Subcutaneous abdominal adipose tissue (tissue), 5 donors: Measurements from ENCODE around the gene TBC1D2.
A peak's percentile ranks its signal among the peaks of the same experiment; 100 is the strongest.

Source experiments
- H3K27ac ChIP-seq: one replicate; pipeline ENCODE4 v1.7.0; 2013; ENCODE audit warnings: low read depth, mild to moderate bottlenecking, inconsistent platforms, low read length, moderate library complexity
- H3K27me3 ChIP-seq, 5 donors: one replicate each; pipeline ENCODE4 v1.7.0; 2013; ENCODE audit warnings: low read length in 5 of 5, inconsistent platforms in 1 of 5; ENCODE audit not compliant: control insufficient read depth in 5 of 5, insufficient read depth in 4 of 5
- H3K36me3 ChIP-seq, 5 donors: one replicate each; pipeline ENCODE4 v1.7.0; 2013; ENCODE audit warnings: low read length in 5 of 5; ENCODE audit not compliant: control insufficient read depth in 5 of 5, insufficient read depth in 5 of 5
- H3K4me1 ChIP-seq, 5 donors: one replicate each; pipeline ENCODE4 v1.7.0; 2013; ENCODE audit warnings: low read length in 5 of 5, mild to moderate bottlenecking in 3 of 5, moderate library complexity in 1 of 5; ENCODE audit not compliant: control insufficient read depth in 5 of 5, insufficient read depth in 5 of 5
- H3K4me3 ChIP-seq, 5 donors: one replicate each; pipeline ENCODE4 v1.7.0; 2013; ENCODE audit warnings: low read length in 5 of 5, low read depth in 1 of 5
- H3K9ac ChIP-seq, 5 donors: one replicate each; pipeline ENCODE4 v1.7.0; 2013; ENCODE audit warnings: low read length in 5 of 5, mild to moderate bottlenecking in 4 of 5, moderate library complexity in 3 of 5
- H3K9me3 ChIP-seq, 5 donors: one replicate each; pipeline ENCODE4 v1.7.0; 2013; ENCODE audit warnings: low read length in 5 of 5; ENCODE audit not compliant: control insufficient read depth in 5 of 5
- donor health status: healthy.
- donor health status: healthy.
- donor health status: healthy.
- donor health status: healthy.
- donor health status: healthy.

Gene TBC1D2

DNA sequence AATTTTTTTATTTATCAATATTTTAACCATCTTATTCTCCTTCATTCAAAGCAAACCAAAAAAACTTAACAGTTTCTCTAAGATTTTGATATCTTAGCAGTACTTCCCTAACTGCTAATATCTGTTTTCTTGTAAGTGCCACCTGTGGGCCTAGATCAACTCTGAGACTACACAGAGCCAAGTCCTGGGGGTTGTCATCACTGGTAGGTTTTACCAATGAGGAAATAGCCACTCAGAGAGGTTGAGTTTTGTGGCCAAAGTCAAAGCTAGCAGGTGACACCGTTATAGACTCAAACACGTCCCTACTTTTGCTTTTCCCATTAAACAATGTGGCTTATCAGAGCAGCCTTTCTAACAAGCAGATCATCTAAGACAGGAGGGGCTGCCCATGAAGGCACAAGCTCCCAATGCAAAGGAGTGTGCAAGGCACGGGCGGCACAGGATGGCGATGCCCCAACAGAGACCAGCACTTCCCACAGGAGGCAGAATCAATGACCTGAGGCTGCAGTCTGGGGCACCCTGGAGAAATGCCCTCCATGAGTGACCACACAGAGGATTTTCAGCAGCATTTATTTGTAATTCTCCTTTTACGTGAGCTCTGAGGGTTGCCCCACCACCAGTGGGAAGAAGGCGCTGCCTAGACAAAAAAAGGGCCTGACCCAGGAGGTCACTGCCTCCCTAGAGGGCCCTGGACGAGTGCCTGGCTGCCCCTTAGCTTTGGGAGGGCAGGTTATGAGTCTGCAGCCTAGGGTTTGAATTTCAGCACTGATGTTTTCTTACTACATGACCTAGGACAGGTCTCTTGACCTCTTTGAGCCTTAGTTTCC is 7.4 kb downstream of the TBC1D2 start:
- no peaks in the 10 kb centered on the region for H3K9me3 ChIP-seq
- peak overlapping the region; percentile 21 for H3K27ac ChIP-seq
- H3K4me3 ChIP-seq = no peak overlapping the region
- H3K9ac ChIP-seq = peak overlapping the region in 2 of 5 donors; percentile 9 to 31
- H3K36me3 ChIP-seq = peaks cover 0 to 4% (median 2%) of the 10 kb centered on the region in 5 donors
- H3K4me1 ChIP-seq = peaks cover 2 to 13% (median 12%) of the 10 kb centered on the region in 5 donors
- no peaks in the 10 kb centered on the region for H3K27me3 ChIP-seq

GRCh38 chr9:98242426-98242825 is 13.0 kb downstream of the TBC1D2 start:
- Histone ChIP-seq H3K9ac (no peak overlapping the region), H3K27ac (no peak overlapping the region), H3K4me1 (peaks cover 0 to 10% (median 0%) of the 10 kb centered on the region in 5 donors), H3K27me3 (no peaks in the 10 kb centered on the region), H3K9me3 (no peaks in the 10 kb centered on the region), H3K4me3 (no peak overlapping the region), H3K36me3 (peaks cover 0 to 9% (median 4%) of the 10 kb centered on the region in 5 donors)

DNA sequence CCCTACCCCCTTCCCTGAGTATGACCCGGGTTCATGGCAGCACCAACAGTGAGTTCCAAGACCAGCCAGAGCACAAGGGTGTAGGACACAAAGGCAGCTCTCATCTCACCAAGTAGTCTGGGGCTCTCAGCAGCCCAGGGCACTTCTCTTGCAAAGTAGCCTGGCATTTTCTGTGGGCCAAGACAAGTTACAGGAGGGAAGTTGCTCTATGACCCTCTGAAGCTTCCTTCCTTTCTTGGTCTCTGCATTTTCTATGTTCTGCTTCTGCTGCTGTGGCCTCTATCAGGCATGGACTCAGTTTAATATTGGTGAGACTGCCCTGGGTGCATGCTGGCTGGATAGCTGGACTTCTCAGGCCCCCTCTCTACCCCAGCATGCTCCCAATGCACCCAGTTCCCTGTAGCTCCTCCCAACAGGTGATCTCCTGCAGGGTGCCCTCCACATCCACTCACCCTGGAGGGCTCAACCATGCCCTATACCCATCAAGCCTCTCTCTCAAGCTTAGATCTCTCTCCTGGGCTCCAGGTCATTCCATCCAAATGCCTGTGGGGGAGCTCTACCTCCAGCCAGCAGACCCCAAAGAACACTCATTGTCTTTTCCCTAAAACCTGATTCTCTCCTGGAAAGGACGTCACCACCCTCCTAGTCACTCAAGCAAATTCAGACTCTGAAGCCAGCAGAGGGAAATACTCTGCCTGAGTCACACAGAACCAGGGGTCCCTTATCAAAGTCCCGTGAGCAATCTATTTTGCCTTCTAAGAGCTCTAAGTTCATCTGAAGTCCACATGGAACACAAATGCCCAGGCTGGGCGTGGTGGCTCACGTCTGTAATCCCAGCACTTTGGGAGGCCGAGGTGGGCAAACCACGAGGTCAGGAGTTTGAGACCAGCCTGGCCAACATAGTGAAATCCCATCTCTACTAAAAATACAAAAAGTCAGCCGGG is 13.8 kb downstream of the TBC1D2 start:
- Histone ChIP-seq H3K4me1 (peaks cover 0 to 10% (median 0%) of the 10 kb centered on the region in 5 donors), H3K9me3 (no peaks in the 10 kb centered on the region), H3K9ac (no peak overlapping the region), H3K4me3 (no peak overlapping the region), H3K36me3 (peaks cover 0 to 9% (median 4%) of the 10 kb centered on the region in 5 donors), H3K27me3 (no peaks in the 10 kb centered on the region), H3K27ac (no peak overlapping the region)

DNA sequence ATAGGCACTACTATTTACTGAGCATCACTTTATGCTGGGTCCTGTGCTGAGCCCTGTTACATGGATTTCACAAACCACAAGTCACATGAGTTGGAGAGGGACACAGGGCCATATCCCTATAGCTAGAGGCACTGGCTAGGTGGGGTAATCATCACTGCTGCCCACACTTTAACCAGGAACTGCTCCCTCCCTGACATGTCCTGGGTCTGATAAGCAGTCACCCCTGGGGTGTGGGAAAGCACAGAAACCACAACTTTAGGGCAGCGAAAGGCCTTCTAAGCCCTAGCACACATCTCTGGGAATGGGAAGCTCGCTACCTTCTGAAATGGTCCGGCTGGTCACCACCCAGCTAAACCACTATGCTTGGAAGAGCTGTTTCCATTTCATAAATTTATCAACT is 15.0 kb downstream of the TBC1D2 start:
- Histone ChIP-seq H3K9me3 (no peaks in the 10 kb centered on the region), H3K4me3 (no peak overlapping the region), H3K36me3 (peaks cover 0 to 10% (median 4%) of the 10 kb centered on the region in 5 donors), H3K9ac (no peak overlapping the region), H3K27ac (no peak overlapping the region), H3K27me3 (no peaks in the 10 kb centered on the region), H3K4me1 (peaks cover 0 to 10% (median 0%) of the 10 kb centered on the region in 5 donors)

DNA sequence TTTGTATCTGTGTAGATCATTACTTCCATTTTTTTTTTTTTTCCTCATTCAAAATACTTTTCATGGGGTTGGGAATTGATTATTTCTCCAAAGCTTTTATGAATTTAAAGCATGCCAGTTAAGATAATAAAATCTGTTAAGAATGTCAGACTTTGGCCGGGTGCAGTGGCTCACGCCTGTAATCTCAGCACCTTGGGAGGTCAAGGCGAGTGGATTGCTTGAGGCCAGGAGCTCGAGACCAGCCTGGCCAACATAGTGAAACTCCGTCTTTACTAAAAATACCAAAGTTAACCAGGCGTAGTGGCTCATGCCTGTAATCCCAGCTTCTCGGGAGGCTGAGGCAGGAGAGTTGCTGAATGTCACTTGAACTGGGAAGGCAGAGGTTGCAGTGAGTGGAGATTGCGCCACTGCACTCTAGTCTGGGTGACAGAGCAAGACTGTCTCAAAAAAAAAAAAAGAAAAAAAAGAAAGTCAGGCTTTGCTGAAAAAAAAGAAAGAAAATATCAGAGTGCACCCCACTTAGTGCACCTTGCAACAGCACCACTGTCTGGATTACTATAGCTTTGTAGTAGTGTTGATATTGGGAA is 18.5 kb downstream of the TBC1D2 start:
- no peaks in the 10 kb centered on the region for H3K9me3 ChIP-seq
- no peaks in the 10 kb centered on the region for H3K27me3 ChIP-seq
- no peak overlapping the region for H3K4me3 ChIP-seq
- no peak overlapping the region for H3K9ac ChIP-seq
- peaks cover 0 to 9% (median 0%) of the 10 kb centered on the region in 5 donors for H3K4me1 ChIP-seq
- no peak overlapping the region for H3K27ac ChIP-seq
- H3K36me3 ChIP-seq = peaks cover 0 to 23% (median 7%) of the 10 kb centered on the region in 5 donors

DNA sequence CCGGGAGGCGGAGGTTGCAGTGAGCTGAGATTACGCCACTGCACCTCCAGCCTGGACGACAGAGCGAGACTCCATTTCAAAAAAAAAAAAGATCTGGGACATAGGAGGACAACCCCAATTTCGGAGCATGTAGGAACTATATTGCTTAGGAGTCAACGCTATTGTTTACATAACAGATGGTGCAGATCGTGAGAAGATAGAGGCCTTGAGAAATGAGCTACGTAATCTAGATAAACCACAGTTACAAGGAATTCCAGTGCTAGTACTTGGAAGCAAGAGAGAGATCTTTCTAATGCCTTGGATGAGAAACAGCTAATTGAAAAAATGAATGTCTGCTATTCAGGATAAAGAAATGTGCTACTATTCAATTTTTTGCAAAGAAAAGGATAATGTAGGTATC is 20.3 kb downstream of the TBC1D2 start:
- no peak overlapping the region for H3K9ac ChIP-seq
- peaks cover 0 to 35% (median 6%) of the 10 kb centered on the region in 5 donors for H3K36me3 ChIP-seq
- no peaks in the 10 kb centered on the region for H3K9me3 ChIP-seq
- H3K27me3 ChIP-seq = no peaks in the 10 kb centered on the region
- H3K27ac ChIP-seq = no peak overlapping the region
- H3K4me1 ChIP-seq = peaks cover 0 to 4% (median 0%) of the 10 kb centered on the region in 5 donors
- no peak overlapping the region for H3K4me3 ChIP-seq

- Histone ChIP-seq H3K27ac (no peak overlapping the region), H3K9ac (no peak overlapping the region), H3K4me3 (no peak overlapping the region), H3K9me3 (no peaks in the 10 kb centered on the region), H3K27me3 (no peaks in the 10 kb centered on the region), H3K36me3 (peaks cover 0 to 43% (median 6%) of the 10 kb centered on the region in 5 donors), H3K4me1 (peaks cover 0 to 4% (median 0%) of the 10 kb centered on the region in 5 donors)
Observed at GRCh38 chr9:98234245-98234825, 21.1 kb downstream of the TBC1D2 start.

DNA sequence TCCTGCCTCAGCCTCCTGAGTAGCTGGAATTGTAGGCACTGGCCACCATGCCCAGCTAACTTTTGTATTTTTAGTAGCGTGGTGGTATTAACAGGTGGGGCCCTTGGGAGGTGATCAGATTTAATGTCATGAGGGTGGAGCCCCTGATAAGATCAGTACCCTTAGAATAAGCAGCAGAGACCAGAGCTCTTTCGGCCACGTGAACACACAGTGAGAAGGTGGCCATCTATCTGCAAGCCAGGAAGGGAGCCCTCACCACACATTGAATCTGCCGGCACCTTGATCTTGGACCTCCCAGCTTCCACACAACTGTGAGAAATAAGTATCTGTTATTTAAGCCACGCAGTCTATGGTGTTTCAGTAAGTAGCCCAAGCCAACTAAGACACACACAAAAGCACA is 22.5 kb downstream of the TBC1D2 start:
- Histone ChIP-seq H3K9ac (no peak overlapping the region), H3K4me3 (no peak overlapping the region), H3K27me3 (no peaks in the 10 kb centered on the region), H3K4me1 (peaks cover 0 to 13% (median 0%) of the 10 kb centered on the region in 5 donors), H3K36me3 (peaks cover 0 to 55% (median 15%) of the 10 kb centered on the region in 5 donors), H3K27ac (no peak overlapping the region), H3K9me3 (no peaks in the 10 kb centered on the region)

DNA sequence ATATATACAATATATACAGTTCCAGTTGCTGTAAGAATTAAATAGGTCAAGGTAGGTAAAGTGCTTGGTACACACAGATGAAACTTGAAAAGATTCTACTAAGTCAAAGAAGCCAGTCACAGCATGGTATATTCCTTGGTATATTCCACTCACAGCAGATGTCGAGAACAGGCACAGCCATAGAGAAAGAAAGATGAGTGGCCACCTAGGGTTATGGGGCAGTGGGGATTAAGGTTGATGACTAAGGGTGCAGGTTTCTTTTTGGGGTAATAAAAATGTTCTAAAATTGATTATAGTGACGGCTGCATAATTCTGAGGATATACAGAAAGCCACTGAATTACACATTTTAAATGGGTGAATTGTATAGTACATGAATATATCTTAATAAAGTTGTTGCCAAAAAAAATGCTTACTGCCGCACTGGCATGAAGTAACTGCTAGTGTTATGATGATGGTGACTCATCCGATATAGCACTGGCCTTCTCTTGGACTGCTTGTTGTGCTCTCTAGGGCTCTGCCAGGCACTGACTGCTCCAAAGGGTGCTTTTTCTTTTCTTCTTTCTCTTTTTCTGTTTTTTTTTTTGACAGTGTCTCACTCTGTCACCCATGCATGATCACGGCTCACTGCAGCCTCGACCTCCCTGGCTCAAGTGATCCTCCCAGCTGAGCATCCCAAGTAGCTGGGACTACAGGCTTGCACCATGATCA is 23.5 kb downstream of the TBC1D2 start:
- Histone ChIP-seq H3K36me3 (peaks cover 0 to 63% (median 15%) of the 10 kb centered on the region in 5 donors), H3K4me1 (peaks cover 0 to 11% (median 0%) of the 10 kb centered on the region in 5 donors), H3K27ac (no peak overlapping the region), H3K4me3 (no peak overlapping the region), H3K9me3 (no peaks in the 10 kb centered on the region), H3K27me3 (no peaks in the 10 kb centered on the region), H3K9ac (no peak overlapping the region)
